Activated T-cell treated with anti-CD3 and anti-CD28 coated beads for 1 hour (primary cell): ENCODE results near the gene SLC25A4.

Source experiments
- DNase-seq: peaks from one replicate; pipeline ENCODE4 v3.0.0-alpha.2; 2020; ENCODE audit warnings: low read depth

Gene SLC25A4

DNA sequence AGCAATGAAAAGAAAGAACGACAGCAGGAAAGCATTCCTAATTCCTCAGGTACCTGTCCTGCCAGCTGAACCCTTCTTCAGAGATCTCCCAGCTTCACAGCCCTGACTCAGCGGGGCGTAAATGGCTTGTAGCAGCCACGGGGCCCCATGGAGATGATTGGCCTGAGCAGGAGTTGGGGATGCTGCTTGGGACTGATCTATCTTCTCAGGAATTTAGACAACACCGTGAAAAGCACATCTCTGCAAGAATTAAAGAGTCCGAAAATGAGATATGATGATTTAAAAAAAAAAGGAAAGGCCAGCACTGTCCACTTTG, 22.5 kb upstream of the SLC25A4 start:
- DNase-seq = no peak

DNA sequence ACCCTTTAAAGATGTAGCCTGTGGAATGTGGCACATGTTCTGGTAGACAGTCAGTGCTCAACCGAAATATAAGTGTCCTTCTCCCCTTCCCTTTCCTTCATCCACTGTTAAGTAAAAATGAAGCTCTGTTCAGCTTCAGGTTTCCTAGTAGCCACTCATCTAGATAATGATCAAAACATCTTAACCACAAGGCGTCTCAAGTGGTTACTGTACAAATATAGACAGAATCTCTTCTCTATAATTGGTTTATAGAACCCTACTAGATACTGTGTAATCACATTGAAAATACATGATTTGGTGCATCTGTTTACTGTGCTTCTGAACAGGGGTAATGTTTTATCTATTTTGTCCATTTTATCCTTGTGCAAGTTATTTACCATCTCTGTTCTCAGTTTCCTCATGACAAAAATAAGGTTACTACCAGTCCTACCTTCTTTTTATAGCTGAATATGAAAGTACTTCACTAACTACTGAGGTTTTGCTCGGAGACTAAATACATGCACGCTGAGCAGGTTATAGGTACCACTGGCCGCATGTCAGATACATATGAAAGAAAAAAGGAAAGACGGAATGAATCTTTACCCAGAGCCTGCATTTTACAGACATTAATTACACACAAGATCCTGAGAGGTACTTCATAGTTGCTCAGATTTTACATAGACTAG, 20.3 kb upstream of the SLC25A4 start:
- DNase-seq = no peak

DNA sequence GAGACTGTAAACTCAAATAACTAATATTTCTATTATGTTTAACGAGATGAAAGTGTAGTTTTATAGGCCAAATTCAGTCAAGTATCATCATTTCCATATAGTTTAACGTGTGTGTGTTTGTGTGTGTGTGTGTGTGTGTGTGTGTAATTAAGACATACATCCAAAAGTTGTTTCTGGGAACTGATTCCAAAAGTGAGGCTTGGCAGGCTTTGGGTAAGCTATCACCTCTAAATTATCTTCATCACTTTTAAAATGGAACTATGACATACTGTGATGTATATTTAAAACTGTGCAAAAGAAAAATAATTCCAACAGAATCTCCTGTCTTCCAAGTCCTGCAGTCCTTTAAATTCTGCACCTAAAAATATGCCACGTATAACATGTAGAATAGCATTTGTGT, 19.1 kb upstream of the SLC25A4 start:
- DNase-seq = no peak

DNA sequence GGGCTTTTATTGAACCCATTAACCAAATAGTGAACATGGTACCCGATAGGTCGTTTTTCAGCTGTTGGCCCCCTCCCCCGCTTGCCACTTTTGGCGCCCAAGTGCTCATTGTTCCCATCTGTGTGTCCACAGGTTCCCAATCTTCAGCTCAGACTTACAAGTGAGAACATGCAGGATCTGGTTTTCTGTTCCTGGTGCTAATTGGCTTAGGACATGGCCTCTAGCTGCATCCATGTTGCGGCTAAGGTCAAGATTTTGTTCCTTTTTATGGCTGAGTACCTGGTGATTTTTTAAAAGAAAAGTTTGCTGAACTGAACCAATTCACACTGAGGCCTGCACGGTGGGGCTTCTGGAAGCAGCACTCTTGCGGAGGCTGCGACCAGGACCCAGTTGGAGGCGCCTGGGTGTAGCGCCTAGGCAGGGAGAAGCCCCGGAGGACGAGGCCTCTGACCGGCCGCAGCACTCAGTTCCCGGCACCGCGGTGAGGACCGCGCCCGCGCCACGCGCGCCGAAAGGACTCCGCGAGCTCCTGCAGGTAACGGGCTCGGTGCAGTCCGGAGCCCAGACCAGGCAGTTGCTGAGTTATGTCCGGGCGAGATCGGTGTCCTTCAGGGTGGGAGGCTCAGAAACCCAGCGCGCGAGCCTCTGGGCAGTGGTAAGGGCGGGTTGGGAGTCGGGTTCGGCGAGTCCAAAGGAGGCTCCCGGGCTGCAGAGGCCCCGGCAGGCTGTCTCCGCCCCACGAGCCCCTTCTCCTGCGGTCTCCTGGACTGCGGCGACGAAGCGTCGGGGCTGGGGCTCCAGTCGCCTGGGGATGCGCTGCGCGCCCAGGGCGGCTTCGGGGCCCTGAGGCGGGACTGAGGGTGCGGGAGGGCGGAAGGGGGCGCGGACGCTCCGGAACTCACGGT, 15.8 kb upstream of the SLC25A4 start:
- no peak for DNase-seq

DNA sequence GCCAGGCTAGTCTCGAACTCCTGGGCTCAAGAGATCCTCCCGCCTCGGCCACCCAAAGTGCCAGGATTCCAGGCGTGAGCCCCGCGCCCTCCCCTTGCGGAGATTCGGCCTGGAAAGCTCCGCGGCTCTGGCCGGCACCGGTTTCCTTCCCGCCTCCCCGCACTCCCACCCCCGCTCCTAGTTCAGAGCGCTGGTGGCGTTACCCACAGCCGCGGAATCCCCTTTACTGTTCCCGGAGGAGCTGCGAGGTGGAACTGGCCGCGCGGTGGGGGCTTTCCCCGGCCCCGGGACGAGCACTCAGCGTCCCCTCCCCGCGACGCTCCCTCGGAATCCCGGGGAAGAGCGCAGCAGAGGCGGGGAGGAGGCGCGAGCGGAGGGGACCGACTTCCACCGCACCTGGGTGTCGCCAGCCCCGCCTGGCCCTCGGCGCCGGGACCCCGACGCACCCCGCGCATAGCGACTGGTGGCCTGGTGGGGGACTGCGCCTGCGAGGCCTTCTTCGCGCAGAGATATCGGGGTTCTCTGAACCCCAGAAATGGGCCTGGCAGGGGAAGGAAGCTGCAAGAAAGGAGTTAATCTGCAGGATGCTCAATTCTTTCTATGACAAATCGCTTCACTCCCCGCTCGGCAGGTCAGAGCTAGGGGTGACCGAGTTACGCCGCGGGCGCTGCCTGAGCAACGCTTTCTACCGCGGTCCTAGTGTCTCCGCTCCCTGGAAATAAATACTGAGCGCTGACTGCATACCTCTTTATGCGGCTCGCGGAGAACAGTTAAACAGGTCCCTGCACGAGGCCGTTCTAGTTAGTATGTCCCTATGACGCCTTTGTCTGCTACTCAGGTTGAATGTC, 14.6 kb upstream of the SLC25A4 start:
- DNase-seq = peak; percentile 12

DNA sequence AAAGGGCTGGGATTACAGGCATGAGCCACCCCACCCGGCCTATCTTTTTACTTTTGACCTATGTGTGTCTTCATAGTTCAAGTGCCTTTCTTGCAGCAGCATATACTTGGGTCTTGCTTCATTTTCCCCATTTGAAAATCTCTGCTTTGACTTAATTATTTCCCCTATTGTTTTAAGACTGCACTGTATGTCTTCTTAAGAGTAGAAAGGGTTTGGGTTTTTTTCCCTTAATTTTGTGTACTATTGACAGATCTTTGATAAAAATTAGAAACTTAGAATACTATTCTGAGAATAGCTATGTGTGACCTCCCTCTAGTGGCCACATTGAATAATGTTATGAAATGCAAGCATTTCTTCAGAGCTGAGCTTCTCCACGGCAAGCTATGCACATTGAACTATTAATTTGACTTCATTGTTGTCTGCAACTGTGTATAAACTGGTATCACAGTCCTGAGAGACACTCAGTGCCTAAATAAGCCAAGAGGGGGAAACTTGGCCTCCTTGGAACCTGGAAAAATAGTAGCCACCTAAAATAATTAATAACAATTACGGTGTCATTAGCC, 8.7 kb upstream of the SLC25A4 start:
- no peak for DNase-seq

DNA sequence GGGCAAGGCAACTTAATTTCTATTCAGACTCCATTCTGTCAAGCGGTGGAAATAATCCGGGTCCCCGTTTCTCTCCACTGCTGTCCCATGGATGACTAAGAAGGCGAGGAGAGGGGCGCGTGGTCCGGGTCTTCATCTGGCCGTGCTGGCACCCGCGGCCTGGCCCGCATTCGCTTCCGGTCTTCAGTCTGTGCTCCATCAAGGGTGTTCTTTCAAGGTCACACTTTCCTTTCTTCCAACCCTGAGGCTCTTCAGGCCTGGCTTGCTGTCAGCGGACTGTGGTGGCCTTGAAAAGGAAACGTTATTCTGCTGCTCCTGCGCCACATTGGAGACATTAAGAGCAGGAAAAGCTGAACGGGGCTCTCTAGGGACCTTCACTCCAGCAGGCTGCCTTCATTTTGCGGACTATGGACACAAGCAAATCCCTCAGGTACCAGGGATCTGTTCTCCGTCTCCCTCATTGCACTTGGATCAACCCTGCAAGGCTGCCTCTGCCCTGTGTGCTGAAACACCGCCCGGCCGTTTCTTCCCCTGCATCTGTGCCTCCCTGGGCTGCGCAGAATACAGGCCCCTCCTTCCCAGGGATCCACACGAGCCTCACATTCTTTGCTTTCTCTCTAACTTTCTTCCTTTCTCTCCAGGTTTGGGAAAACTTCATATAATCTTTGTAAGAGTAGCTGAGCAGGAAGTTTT, 5.7 kb upstream of the SLC25A4 start:
- no peak for DNase-seq

DNA sequence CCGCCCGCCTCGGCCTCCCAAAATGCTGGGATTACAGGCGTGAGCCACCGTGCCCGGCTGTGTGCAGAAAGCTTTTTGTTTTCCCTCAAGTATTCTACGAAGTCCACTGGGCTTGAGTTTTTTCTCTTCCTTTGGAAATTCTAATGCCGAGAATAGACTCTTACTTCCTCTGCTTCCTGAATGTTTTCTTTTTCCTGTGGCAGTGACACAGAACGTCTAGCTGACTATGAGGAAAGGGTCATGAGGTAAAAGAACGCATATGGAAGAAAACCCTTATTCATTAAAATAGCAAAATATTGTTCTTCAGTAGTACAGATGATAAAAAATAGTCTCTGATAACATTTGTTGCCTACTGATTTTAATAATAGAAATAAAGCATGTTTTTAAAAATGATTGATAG, 4.9 kb upstream of the SLC25A4 start:
- DNase-seq = no peak

DNA sequence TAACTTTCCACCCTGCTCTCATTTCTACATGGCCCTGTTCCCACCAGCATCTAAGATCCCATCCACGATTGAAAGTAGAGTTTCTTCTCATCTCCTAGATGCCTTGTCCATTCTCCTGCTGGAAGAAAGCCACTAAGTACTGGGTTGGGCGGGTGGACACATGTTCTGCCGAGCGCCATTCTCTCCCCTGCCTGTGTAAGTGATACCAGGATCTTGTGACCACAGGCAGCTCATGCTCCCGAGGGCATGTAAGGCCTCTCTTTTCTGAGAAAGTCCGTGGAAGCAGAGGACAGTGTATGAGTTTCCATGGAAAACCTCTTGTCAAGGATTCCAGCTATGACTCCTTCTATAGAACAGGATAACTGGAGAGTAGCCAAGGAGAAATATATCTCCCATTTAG, 3.3 kb upstream of the SLC25A4 start:
- no peak for DNase-seq

DNA sequence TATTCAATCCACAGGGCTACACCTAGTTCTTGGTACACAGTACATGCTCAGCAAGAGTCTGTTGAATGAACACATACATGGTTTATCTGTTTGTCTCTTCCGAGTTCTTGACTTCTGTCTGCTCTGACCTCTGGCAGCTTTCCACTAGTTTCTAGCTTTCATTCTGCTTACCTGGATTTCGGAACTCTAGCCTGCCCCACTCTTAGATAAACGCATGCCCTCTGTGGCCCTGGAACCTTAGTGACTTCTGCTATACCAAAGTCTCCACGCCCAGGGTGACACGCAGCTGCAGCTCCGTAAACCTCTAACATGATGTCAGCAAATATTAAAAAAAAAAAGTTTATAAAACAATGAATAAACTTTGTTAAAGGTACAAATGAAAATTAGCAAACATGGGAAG, 1.3 kb upstream of the SLC25A4 start:
- DNase-seq = no peak

DNA sequence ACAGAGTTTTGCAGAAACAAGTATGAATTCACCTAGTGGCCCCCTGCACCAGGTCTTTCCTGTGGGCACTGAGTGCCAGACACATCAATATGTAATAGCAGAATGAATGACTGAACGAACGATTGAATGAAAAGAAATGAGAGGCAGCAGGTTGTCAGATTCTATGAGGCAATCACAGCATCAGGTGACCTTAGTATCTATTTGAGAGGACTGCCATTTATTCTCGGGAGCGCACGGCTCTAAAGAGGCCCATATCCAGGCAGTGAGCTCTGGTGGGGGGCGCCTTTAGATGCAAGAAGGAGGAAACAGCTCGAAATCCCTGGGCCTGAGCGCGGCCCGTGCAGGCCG, 528 bp upstream of the SLC25A4 start:
- no peak for DNase-seq

DNA sequence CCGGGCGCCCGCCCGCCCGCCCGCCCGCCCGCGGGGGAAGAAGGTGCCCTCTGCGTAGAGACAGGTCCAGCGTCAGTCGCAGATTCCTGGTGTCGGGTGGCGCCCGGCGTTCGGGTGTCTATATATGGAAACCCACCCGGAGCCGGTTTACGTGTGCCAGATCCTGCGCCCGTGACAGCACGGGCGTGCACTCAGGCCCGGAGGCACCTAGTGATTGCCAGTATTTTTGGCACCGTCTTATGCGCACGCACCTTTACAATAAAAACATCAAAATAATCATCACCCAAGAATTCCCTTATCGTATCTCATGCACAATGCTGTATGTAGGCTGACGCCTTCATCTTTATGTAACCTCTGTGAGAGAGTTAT, 519 bp downstream of the SLC25A4 start:
- DNase-seq = peak; percentile 12

DNA sequence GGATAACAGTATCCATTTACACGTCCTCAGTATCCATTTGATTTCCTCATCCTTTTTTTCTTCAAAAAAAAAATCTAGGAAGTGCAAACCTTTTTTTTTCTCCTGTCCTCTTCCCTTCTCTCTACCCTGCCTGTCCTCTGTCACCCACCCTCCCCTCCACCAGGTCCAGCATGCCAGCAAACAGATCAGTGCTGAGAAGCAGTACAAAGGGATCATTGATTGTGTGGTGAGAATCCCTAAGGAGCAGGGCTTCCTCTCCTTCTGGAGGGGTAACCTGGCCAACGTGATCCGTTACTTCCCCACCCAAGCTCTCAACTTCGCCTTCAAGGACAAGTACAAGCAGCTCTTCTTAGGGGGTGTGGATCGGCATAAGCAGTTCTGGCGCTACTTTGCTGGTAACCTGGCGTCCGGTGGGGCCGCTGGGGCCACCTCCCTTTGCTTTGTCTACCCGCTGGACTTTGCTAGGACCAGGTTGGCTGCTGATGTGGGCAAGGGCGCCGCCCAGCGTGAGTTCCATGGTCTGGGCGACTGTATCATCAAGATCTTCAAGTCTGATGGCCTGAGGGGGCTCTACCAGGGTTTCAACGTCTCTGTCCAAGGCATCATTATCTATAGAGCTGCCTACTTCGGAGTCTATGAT, 1.7 kb downstream of the SLC25A4 start:
- DNase-seq = no peak

DNA sequence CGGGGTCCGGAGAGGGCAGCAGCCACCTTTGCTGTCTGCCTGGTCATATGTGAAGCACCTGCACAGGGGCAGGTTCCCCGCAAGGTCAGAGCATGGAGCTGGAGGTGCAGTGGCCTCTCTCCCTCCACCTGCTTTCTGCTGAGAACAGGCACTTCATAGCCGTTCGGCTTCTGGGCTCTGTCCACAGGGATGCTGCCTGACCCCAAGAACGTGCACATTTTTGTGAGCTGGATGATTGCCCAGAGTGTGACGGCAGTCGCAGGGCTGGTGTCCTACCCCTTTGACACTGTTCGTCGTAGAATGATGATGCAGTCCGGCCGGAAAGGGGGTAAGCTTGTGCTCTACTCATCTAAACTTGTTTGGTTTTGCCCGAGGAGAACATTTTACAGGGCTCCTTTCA, 2.5 kb downstream of the SLC25A4 start:
- DNase-seq = no peak

DNA sequence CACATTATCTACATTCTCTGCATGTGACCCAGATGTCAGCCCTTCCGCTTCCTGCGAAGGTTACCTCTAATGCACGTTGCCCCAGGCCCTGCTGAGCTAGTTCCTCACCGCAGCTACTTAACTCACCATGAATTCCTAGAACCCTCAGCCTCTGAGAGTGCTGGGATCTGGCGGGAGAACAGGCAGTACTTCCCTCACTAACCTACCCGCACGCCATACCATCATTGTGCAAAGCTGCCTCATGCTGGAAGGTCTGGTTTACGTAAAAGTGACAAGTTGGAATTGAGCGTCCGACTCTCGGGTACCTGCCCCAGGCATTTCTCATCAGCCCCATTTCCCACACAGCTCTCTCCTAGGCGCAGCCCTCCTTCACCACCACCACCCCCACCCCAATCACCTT, 6.3 kb downstream of the SLC25A4 start:
- DNase-seq = no peak

DNA sequence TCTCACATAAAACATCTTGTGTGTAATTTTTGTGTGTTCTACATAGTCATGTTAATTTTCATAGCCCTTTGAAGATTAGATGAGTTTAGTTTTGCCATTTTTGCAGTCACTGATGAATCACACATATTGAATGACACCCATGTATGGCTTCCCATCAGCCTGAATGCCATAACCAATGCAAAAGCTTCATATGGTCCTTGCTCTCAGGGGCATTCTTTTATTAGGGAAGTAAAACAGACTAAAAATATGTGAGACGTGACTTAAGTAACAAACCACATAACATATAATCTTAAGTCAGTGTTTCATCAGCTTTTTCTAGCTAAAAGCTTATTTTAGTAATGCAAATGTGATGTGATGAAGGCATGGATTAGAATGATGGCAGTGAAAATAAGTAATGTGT, 8.2 kb downstream of the SLC25A4 start:
- DNase-seq = no peak

DNA sequence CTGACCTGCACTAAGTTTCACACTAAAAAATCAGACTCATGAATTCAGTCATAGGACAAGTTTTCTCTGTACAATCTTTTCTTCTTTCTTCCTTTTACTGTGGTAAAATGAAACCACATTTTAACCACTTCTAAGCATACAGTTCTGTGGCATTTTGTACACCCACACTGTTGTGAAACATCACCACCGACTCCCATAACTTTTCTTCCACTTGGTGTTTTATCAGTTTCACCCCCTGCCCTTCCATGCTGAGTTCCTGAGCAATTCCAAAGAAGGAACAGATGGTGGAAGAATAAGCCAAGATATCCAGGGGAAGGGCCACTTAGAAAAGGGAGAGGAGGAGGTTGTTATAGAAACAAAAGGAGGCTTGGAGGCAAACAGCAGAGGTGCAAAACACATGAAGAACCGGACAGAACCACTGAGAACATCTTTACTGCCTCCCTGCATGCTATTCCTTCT, 22.6 kb downstream of the SLC25A4 start:
- DNase-seq = no peak

DNA sequence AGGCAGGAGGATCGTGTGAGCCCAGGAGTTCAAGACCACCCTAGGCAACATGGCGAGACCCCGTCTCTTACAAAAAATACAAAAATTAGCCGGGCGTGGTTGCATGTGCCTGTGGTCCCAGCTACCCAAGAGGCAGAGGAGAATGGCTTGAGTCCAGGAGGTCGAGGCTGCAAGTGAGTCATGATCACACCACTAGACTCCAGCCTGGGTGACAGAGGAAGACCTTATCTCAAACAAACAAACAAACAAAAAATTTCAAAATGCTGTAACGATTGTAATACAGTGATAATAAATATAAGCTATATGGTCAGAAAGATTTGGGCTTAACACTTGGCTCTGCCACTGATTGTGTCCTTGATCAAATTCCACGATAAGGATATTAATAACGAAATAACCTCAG, 24.2 kb downstream of the SLC25A4 start:
- no peak for DNase-seq

DNA sequence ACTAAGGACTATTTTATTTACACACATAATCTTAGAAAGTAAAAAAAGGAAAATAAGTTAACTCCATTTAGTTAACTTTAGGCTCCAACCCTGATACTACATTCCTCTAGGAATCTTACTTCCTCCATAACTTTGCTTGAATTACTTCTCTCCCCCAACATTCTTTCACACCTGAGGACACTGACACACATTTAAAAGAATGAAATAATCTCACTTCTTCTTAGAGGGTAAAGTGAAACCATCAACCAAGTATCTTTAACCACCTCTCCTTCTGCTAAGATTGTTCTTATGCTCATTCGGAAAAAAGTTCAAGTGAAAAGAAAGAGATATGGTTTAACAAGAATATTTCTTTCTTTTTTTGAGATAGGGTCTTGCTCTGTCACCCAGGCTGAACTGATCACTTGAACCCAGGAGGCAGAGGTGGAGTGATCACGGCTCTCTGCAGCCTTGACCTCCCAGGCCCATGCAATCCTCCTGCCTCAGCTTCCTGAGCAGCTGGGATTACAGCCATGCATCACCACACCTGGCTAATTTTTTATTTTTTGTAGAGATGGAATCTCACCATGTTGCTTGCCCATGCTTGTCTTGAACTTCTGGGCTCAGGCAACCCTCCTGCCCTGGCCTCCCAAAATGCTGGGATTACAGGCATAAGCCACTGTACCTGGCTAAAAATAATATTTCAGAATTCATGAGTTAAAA, 28.5 kb downstream of the SLC25A4 start:
- DNase-seq = no peak

DNA sequence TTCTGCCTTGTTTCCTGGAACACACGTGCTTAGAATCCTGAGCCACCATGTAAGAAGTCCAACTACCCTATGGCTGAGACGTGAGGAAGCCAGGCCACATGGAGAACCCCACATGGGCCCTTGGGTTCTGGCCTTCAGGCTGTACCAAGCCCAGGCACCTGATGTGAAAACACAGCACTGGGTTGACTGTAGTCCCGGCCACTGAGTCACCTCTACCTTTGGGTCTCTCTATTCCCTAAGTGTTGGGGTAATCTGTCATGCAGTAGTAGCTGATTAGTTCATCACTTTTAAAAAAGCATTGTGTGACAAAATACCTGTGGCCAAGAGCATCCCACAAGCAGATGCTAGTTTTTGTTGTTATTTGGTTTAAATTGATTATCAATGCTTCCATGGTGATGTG, 36.4 kb downstream of the SLC25A4 start:
- no peak for DNase-seq

DNA sequence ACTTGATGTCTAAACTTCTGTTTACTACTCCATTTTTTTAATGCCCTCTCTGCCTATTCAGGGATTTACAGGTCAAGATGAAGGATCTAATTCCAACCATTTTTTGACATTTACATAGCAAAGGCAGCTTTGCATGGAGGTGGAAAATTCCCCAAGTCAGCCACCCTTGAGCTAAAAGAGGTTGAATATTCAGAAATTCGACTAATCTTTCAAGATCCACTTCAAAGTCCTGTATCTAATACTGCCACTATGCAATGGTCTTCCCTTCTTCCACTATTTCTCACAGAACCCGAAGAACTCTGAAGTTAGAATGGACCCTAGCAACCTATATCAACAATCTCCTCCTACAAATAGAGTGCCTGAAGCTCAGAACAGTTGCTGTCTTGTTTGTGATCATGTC, 39.2 kb downstream of the SLC25A4 start:
- DNase-seq = no peak
